HAP-1 (cell line): ENCODE results near the gene LEMD1.
"Not testable (repeated sequence)": the region's sequence is repeated elsewhere in the genome, so short reads cannot be mapped to it uniquely, and the experiment has no call there.

Source experiments
- DNase-seq, 2 experiments: peaks; one replicate each; pipeline ENCODE4 v3.0.0-alpha.2; 2016 to 2020; ENCODE audit warnings: low spot score in 2 of 2
- H3K27me3 ChIP-seq: fragments of 250-450 bp; sonication (Bioruptor Pico); 2 replicates; pipeline ENCODE4 v1.5.1; 2020; ENCODE audit warnings: low read depth, mild to moderate bottlenecking, moderate library complexity
- H3K36me3 ChIP-seq: fragments of 250-450 bp; sonication (Bioruptor Pico); replicated peaks from 2 replicates; pipeline ENCODE4 v1.5.1; 2020; ENCODE audit warnings: mild to moderate bottlenecking
- H3K4me1 ChIP-seq: fragments of 250-450 bp; sonication (Bioruptor Pico); 2 replicates; pipeline ENCODE4 v1.5.1; 2020; ENCODE audit warnings: mild to moderate bottlenecking
- H3K4me3 ChIP-seq: fragments of 250-450 bp; sonication (Bioruptor Pico); 2 replicates; pipeline ENCODE4 v1.5.1; 2020; ENCODE audit warnings: mild to moderate bottlenecking, moderate library complexity
- H3K9me3 ChIP-seq: fragments of 250-450 bp; sonication (Bioruptor Pico); 2 replicates; pipeline ENCODE4 v1.5.1; 2020; ENCODE audit warnings: mild to moderate bottlenecking, moderate library complexity
- in situ Hi-C: fragments of 300-500 bp; cut with MboI; formaldehyde crosslinking; loops from 3 replicates; pipeline ENCODE4 v1.14.3; 2020; ENCODE audit warnings: low sequenced_read_pairs, inconsistent platforms, mixed read lengths

LEMD1 gene

DNA sequence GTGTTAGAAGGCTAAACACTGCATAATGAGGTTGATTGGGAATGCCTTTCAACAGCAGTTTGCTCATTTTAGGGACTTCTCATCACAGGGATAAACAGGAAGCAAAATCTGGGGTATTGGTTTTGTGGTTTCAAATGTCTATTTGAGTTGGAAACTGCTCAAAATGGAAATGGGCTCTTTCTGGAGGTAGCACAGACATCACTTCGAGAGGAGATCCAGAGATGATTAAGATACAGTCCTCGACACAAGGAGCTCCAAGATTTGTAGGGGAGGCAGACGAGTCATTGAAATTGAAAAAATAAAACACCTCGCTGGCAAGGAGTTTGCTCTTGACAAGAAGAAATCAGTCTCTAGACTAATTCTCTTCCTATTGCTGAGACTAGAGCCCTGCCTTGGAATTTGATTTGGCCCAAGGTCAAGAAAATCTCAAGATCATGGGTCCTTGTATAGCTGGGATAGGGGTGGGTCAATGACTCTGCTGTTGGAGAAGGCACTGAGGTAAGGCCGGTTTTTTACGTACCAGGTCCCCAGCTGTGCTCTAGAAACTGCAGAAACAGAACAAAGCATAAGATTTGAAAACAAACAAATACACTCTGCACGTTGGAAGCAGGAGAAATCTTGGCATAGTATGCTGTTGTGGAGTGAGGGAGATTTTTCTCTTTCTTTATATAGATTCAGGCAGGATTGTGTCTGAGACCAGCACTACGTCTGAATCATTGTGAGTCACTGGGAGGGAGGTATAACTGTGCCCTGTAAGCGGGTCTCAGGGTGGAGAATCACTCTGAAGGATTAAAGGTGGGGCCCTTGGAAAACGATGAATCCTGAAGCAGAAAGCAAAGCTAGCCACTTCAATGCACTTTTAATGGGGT is 47.4 kb downstream of the LEMD1 start:
- Histone ChIP-seq H3K27me3 (no peaks in the 10 kb centered on the region), H3K4me1 (peaks cover 51% of the 10 kb centered on the region), H3K4me3 (no peak overlapping the region), H3K36me3 (no peaks in the 10 kb centered on the region), H3K9me3 (no peaks in the 10 kb centered on the region)
- in situ Hi-C loops = no loop called here
- DNase-seq = no peak

DNA sequence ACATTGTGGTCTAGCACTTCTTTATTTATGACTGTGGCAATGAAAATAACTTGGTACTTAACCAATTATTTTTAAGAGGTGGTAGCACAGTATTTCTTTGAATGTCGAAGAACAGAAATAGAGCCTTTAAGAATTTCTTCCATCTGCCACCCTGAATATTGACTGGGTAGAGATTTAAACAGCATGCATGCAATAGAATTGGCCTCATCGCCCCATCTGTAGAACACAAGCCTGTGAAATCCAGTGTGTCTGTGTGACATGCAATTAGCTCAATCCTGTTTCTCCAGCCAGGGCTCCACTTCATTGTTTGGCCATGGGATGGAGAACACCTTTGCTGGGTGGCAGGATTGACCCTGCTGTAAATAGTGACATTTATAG is 48.1 kb downstream of the LEMD1 start:
- in situ Hi-C loops = no loop called here
- Histone ChIP-seq H3K4me1 (peaks cover 51% of the 10 kb centered on the region), H3K36me3 (no peaks in the 10 kb centered on the region), H3K4me3 (no peak overlapping the region), H3K27me3 (no peaks in the 10 kb centered on the region), H3K9me3 (no peaks in the 10 kb centered on the region)
- peak in 1 of 2 experiments; percentile 7 for DNase-seq

DNA sequence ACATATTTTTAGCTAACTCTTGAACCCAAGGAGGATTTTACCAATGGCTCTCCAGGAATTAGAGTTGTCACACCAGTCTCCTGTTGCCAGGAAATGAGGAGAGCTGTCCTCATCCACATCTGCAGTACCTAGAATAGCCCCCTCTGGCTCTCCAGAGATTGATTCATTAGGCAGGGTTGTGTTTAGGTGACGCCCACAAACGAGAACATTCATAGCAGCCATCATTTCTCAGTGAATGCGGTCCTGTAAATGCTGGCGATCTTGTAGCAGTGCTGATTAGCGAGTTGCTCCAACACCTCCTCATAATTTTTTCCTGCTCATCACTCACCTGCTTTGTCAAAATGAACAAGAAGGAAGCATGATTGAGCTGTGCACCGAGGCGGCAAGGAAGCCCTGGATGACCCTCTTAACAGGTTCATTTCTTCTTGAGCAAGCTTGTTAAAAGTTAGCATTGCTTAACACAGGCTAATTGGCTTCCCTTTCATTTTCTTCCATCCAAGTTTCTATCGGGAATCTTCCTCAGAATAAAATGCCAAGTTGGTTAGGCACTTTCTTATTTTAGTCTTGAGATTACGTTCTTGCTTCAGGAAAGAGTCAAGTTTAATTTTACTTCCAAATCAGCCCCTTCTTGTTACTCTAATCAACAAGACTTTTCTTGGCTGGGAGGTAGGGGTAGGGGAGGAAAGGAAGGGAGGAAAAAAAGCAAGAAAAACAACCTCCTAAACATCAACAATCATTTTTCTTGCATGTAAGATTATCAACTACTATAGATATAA is 48.6 kb downstream of the LEMD1 start:
- H3K9me3 ChIP-seq = no peaks in the 10 kb centered on the region
- DNase-seq = peak in 1 of 2 experiments; percentile 28
- H3K36me3 ChIP-seq = no peaks in the 10 kb centered on the region
- H3K4me1 ChIP-seq = peaks cover 51% of the 10 kb centered on the region
- in situ Hi-C loops = no loop called here
- no peak overlapping the region for H3K4me3 ChIP-seq
- H3K27me3 ChIP-seq = no peaks in the 10 kb centered on the region

DNA sequence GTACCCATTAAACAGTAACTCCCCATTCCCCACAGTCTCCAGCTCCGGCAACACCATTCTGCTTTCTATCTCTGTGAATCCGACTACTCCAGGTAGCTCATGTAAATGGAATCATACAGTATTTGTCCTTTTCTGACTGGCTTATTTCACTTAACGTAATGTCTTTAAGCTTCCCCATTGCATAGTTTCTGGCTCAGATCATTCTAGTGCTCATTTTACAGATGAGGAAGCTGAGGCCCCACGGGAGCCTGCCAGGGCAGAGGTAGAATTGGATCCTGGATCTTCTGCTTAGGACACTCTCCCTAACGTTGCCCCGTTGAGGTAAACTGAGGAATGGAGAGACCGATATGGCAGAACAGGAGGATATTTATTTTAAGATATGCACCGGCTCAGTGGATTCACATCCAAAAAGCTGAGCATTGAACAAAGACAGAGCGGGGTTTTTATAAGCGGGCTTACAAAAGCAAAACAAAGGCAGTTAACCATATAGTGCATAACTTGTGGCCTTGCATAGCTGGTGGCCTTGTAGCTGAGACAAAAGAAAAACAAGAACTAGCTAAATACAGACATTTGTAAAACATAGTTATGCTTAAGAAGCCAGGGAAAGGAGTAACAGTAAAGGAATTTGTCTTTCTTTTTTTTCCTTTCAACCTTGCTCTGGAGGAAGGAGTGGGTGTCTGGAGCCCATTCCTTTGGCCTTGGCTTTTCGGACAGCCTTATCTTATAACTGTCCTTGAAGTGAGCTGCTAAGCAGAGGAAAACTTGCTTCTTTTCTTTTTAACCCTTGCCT is 49.8 kb downstream of the LEMD1 start:
- Histone ChIP-seq H3K4me3 (no peak overlapping the region), H3K4me1 (peaks cover 49% of the 10 kb centered on the region), H3K27me3 (no peaks in the 10 kb centered on the region), H3K36me3 (no peaks in the 10 kb centered on the region), H3K9me3 (no peaks in the 10 kb centered on the region)
- DNase-seq = peak; percentile 61 to 94
- in situ Hi-C loops = no loop called here

DNA sequence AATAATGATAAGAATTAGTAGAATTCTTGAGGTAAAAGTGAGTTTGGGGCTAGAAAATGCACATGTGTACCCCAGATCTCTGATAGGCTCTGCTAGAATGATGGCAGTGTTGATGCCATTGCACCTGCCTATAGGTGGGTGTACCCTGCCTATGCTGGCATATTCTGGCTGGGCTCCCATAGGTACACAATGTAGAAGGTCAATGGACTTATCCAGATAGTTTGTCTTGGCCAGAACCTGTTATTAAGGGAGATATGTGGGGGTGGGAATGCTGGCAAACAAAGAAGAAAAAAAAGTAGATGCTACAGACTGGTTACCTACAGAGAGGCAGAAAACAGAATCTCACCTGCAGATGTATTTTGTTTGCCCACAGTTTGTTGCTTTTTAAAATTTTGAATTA is 51.1 kb downstream of the LEMD1 start:
- DNase-seq = peak in 1 of 2 experiments; percentile 2
- Histone ChIP-seq H3K9me3 (no peaks in the 10 kb centered on the region), H3K36me3 (no peaks in the 10 kb centered on the region), H3K27me3 (no peaks in the 10 kb centered on the region), H3K4me3 (no peak overlapping the region), H3K4me1 (peaks cover 41% of the 10 kb centered on the region)
- in situ Hi-C loops = no loop called here

DNA sequence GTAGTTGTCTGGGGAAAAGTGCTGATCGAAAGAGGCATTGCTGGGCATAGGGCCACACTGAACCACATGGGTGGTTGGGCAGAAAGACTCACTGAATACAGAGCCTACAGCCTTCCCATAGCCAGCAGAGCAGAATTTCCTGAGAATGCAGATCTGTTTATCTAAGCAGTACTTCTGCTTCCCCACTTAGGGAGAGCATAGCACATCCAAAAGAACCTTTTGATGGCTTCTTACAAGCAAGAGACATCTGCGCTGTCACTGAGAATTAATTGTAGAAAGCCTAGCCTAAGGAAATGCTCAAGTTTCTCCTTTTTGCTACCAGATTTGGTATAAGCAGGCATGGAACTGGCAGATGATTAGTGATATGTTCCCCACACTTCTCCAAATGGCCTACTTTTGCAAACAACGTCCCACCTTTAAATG is 52.1 kb downstream of the LEMD1 start:
- peak in 1 of 2 experiments; percentile 1 for DNase-seq
- Histone ChIP-seq H3K4me1 (peaks cover 37% of the 10 kb centered on the region), H3K4me3 (no peak overlapping the region), H3K36me3 (no peaks in the 10 kb centered on the region), H3K27me3 (no peaks in the 10 kb centered on the region), H3K9me3 (no peaks in the 10 kb centered on the region)
- in situ Hi-C loops = no loop called here

DNA sequence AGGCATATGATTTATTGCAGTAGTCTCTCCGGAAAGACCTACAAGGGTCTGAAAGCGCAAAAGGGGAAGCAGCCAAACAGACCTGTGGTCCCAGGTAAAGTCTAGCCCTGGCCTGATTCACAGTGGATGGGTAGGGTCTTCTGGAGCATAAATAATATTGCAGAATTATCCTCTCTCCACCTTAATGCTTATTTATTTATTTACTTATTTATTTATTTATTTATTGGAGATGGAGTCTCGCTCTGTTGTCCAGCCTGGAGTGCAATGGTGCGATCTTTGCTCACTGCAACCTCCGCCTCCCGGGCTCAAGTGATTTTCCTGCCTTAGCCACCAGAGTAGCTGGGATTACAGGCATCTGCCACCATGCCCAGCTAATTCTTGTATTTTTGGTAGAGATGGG is 53.4 kb downstream of the LEMD1 start:
- in situ Hi-C loops = no loop called here

DNA sequence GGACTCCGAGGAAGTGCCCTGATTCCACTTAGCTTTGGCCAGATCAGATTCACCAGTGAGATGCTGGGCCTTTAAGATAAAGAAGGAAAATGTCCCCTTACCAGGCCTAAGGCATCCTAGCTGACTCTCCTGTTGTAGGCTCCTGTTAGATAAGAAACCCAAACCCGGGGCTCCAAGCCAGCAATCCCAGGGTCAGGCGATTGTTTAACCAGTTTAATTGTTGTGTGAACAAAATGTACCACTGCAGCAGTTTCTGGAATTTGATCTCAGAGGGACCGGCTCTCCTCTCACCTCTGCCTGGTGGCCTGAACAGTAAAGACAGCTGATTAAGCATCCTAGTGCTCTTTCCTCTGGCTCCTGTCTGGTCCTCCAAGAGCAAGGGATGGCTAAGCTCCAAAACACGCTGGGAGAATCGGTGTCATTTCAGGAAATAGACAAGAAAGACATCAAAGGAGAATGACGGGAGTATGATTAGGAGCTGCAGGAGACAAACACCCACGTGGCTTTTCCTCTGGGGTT is 55.9 kb downstream of the LEMD1 start:
- Histone ChIP-seq H3K4me1 (peaks cover 9% of the 10 kb centered on the region), H3K9me3 (no peaks in the 10 kb centered on the region), H3K36me3 (no peaks in the 10 kb centered on the region), H3K4me3 (no peak overlapping the region), H3K27me3 (no peaks in the 10 kb centered on the region)
- DNase-seq = no peak
- in situ Hi-C loops = no loop called here

More for the DNA sequence above, 53.4 kb downstream of the LEMD1 start:
- Histone ChIP-seq H3K4me1 (peaks cover 24% of the 10 kb centered on the region), H3K4me3 (no peak overlapping the region), H3K9me3 (no peaks in the 10 kb centered on the region), H3K27me3 (no peaks in the 10 kb centered on the region), H3K36me3 (no peaks in the 10 kb centered on the region)
- no peak for DNase-seq

DNA sequence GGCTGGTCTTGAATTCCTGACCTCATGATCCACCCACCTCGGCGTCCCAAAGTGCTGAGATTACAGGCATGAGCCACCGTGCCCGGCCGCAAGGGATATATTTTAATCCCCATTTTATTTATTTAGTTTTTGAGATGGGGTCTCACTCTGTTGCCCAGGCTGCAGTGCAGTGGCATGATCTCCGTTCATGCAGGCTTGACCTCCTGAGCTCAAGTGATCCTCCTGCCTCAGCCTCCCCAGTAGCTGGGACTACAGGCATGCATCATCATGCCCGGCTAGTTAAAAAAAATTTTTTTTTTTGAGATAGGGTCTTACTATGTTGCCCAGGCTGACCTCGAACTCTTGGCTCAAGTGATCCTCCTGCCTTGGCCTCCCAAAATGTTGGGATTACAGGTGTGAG is 56.8 kb downstream of the LEMD1 start:
- H3K4me3 ChIP-seq, DNase-seq, H3K9me3 ChIP-seq, H3K27me3 ChIP-seq, H3K36me3 ChIP-seq, in situ Hi-C loops: not testable (repeated sequence)
- H3K4me1 ChIP-seq = peaks cover 13% of the 10 kb centered on the region

DNA sequence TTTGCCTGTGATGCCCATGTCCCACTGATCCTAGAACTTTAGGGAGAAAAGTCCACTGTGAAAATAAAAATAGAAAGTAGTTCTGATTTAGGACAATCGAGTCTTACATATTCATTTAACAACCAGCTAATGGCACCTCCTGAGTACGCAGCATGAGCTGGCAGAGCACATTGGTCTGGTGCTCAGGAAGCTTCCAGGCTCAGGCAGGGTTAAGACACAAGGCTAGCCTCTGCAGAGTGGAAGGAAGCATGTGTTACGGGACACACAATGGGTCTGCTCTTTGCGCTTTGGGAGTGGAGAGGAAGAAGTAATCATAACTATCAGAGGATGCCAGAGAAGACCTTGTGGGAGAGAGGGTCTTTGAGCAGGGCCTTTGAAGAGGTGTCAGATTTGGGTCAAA is 61.0 kb downstream of the LEMD1 start:
- DNase-seq = no peak
- no peaks in the 10 kb centered on the region for H3K27me3 ChIP-seq
- H3K36me3 ChIP-seq = no peaks in the 10 kb centered on the region
- H3K4me3 ChIP-seq = no peak overlapping the region
- in situ Hi-C loops = no loop called here
- H3K9me3 ChIP-seq = no peaks in the 10 kb centered on the region
- peaks cover 31% of the 10 kb centered on the region for H3K4me1 ChIP-seq

DNA sequence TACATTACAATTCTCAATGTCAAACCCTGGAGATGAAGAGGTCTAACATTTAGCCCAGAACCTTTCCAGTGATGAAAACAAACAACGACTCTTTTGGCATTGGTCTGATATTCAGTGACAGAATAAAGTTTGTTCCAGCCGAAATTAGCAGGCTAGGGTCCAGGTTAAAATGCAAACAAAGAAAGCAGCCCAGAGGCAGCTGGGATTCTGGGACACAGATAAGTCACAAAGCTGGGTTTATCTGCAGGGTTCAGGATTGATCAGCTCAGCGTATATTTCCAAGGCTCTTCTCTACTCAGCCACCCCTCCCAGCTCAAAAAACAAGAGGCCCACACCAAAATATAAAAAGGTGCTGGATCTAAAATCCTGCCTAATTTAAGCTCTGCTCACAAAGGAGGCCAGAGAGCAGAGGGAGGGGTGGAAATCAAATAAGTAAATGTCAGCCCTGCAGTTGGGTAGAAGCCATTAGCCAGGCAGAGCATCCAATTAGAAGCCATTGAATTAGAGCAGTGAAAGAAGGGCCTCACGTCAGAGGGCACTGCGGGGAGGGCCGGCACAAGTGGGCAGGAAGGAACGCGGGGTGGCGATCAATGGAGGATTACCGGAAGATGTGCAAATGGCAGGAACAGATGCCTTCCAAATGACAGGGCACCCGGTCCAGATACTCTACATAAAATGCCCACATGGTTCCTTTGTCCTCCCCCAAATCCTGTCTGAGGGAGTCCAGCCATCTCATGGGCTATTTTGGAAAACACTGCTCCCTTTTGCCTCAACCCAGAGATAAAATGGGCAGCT is 61.9 kb downstream of the LEMD1 start:
- in situ Hi-C loops = no loop called here
- DNase-seq = no peak

DNA sequence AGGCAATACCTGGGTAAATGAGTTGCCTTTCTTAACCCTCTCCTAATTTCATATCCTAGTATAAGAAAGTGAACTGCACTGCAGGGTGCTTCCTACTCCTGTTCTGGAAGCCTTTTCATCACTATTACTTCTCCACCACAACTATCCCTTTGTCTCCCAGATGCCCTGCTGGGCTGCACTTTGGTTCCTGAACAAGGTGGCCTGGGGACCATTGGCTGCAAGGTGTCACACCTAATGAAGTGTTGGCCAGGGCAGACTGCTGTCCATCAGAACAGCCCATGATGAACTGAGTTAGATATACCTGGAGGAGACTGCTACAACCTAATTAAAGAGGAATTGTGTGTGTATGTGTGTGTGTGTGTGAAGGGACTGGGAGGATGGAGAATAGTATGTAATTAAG is 63.3 kb downstream of the LEMD1 start:
- Histone ChIP-seq H3K9me3 (no peaks in the 10 kb centered on the region), H3K4me1 (peaks cover 46% of the 10 kb centered on the region), H3K36me3 (no peaks in the 10 kb centered on the region), H3K27me3 (no peaks in the 10 kb centered on the region), H3K4me3 (no peak overlapping the region)
- no peak for DNase-seq
- in situ Hi-C loops = no loop called here

More for the DNA sequence above, 61.9 kb downstream of the LEMD1 start:
- H3K36me3 ChIP-seq = no peaks in the 10 kb centered on the region
- peaks cover 32% of the 10 kb centered on the region for H3K4me1 ChIP-seq
- no peaks in the 10 kb centered on the region for H3K27me3 ChIP-seq
- H3K4me3 ChIP-seq = no peak overlapping the region
- no peaks in the 10 kb centered on the region for H3K9me3 ChIP-seq

DNA sequence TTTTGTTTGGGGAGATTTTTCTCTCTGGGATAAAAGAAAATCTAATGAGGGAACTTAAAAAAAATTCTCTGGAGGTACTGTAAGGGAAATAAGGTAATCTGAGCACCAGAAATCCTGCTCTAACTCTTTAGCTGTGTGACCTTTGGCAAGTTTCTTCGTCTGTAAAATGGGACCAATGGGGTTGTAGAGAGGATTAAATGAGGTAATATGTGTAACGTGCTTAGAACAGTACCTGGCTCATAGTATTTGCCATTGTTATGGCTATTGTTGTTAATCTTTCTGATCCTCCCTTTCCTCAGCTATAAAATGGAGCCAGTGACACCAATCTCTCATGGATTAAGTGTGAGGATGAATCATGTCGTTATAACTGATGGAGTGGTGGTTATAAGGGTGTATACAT is 64.3 kb downstream of the LEMD1 start:
- in situ Hi-C loops = no loop called here
- no peak for DNase-seq
- H3K36me3 ChIP-seq = no peaks in the 10 kb centered on the region
- no peaks in the 10 kb centered on the region for H3K27me3 ChIP-seq
- H3K4me3 ChIP-seq = no peak overlapping the region
- peaks cover 56% of the 10 kb centered on the region for H3K4me1 ChIP-seq
- H3K9me3 ChIP-seq = no peaks in the 10 kb centered on the region
